ENCODE measurements around the gene KDM6A.
"Not testable (repeated sequence)": the region's sequence is repeated elsewhere in the genome, so short reads cannot be mapped to it uniquely, and the experiment has no call there.

KDM6A gene

DNA sequence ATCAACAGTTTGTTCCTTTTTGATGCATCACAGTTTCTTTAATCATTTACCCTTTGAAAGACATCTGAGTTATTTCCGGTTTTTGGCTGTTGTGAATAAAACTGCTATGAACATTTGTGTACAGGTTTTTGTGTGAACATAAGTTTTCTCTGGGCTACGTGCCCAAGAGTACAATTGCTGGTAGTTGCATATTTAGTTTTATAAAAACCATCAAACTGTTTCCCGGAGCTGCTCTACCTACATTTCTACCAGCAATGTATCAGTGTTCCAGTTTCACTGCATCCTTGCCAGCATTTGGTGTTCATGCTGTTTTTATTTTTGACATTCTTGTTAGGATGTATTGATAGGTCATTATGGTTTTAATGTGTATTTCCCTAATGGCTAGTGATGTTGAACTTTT lies 17.3 kb downstream of the KDM6A start:
- no peak for DNase-seq

DNA sequence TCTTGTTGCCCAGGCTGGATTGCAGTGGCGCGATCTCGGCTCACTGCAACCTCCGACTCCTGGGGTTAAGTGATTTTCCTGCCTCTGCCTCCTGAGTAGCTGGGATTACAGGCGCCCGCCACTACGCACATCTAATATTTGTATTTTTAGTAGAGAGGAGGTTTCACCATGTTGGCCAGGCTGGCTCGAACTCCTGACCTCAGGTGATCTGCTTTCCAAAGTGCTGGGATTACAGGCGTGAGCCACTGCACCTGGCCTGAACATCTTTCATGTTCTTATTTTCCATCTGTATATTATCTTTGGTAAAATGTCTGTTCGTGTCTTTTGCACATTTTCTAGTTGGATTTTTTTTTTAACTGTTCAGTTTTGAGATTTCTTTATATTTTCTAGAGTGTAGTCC lies 17.7 kb downstream of the KDM6A start:
- DNase-seq, result not testable (repeated sequence)

DNA sequence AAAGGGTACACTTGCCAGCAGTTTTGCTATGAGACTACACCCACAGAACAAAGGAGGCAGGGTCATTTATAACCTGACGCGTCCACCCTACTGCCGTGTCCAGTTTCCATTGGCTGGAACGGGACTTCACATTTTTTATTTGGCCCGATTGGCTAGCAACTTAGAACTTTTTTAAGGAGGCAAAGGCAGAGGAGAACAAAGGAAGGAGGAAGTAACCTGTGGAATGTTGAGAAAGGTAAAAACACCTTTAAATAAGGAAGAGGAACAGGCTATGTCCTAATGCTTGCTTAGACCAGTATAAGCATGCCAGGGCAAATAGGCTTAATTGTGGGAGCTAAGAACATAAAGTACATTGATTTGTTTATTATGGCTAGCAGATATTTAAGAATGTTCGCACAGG lies 18.7 kb downstream of the KDM6A start:
- no peak for DNase-seq

DNA sequence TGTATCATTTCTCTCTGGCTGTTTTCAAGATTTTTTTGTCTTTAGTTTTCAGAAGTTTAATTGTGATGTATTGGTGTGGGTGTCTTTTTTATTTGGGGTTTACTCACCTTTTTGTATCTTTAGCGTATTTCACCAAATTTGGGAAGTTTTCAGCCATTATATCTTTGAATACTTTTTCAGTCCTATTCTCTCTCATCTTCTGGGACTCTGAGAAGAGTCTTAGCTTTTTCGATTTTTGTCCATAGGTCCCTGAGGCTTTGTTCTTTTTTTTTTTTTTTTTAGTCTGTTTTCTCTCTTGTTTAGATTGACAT lies 23.8 kb downstream of the KDM6A start:
- DNase-seq, result no peak

DNA sequence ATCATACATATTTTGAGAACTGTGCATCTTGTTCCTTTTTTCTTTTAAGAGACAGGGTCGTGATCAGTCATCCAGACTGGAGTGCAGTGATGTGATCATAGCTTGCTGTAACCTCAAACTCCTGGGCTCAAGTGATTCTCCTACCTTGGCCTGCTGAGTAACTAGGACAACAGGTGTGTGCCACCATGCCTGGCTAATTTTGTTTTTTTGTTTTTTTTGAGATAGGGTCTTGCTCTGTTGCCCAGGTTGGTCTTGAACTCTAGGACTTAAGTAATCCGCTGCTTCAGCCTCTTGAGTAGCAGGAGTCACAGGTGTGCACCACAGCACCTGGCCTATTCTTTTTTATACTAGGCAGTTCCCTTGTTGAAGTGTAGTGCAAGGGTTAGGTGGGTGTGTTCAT lies 24.6 kb downstream of the KDM6A start:
- DNase-seq, result no peak

DNA sequence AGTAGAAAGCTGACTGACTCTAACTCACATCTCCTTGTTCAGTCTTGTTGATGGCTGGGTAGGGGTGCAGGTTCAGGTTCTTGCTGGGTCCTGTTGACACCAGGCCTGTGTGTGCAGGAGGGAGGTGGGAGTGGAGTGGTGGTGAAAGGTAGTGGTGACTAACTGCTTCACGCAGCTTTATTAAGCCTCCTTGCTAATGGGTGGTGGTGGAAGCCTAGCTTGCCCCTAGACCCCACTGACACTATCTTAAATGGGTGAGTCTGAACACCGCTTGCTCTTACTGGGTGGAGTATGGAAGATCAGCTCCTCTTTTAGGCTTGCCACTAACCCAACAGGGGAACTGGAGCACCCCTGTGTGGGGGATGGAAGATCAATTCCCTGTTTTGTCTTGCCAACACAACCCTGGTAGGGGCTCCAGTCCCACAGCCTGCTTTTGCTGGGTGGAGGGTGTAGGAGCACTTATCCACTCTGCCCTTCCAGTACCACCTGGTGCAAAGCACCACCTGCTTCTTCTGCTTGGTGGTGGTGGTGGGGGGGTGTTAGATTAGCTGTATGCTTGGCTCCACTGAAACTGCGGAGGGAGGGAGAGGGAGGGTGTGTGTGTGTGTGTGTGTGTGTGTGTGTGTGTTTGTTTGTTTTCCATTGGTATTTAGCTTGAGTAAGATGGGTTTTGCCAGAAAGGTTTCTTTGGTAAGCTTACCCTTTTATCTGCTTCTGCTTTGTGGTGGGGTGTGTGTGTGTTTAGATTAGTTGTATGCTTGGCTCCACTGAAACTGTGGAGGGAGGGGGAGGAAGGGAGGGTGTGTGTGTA lies 25.6 kb downstream of the KDM6A start:
- no peak for DNase-seq

DNA sequence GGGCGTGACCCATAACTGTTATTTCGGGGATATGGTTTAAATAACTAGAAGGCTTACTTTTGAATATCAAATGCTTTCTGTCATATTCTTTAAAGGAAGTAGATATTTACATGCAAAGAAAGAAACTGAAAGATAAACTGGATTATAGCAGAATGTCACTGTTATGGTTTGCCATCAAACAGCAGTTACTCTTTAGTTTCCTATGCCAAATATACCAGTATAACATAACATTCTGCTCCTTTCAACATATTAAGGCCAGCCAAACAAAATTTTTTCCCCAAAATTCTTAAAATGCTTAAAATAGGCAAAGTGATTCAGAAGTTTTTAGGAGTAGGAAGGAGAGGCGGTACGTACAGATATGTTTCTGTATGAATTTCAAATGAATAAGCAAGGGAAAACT lies 27.0 kb downstream of the KDM6A start:
- DNase-seq, result no peak

DNA sequence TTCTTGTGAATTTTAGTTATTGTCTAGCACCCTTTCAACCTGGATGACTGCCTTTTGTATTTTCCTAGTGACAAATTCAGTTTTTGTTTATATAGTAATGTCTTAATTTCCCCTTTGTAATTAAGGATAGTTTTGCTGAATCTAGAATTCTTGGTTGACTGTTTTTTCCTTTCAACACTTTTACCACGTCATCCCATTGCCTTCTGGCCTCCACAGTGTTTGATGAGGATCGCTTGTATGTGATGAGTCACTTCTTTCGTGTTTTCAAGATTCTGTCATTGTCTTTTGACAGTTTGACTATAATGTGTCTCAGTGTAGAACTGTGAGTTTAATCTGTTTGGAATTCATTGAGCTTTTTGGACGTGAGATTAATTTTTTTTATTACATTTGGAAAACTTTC lies 30.1 kb downstream of the KDM6A start:
- DNase-seq, result peak; percentile 79

DNA sequence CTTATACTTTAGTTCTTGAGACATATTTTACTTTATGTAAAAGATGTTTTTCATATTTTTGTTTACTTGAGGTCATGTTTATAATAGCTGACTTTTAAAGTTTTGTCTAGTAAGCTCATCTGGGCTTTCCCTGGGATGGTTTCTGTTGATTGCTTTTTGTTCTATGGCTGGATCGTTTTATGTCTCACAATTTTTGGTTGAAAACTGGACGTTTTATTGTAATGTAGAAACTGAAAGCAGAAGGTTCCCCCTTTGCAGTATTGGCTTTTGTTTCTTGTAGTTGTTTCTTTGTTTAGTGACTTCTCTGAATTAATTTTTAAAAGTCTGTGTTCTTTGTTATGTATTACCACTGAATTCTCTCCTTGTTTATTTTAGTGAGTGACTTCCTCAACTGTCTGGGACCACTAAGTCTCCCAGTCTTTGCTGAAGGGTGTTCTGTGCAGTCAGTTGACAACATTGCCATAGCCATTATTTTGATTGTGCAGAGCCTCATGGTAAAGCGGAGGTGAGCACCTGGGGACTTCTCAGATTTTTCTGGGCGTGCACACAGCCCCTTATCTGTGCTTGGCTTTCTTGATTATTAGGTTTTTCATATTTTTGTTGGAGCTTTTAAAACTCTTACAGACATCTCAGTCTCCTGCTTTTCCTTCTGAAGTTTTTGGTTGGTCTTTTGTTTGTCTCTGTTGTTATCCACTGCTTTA lies 31.0 kb downstream of the KDM6A start:
- DNase-seq, result no peak

DNA sequence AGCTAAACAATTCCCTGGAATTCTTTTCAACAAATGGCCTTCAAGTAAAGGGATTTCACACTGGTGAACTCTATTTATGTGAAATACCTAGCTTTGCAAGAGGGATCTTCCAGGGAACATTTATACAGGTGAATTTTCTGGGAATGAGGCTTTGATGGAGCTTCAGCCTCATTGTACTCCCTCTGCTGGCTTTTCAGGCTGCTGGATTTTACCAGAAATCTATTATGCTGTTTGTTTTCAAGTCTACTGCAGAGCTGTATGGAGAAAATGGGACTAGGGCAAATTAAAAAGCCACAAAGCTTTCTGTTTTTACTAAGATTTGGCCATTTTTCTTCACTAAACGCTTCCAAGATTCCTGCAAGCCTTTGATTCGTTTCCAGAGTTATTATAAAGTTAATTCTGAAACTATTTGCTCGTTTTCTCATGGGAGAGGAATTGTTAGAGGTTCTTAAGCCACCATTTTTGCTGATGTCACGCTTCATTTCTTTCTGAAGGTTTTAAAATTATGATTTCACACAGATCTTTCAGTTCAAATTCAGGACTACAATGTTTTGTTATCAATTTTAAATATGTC lies 31.6 kb downstream of the KDM6A start:
- DNase-seq, result no peak

DNA sequence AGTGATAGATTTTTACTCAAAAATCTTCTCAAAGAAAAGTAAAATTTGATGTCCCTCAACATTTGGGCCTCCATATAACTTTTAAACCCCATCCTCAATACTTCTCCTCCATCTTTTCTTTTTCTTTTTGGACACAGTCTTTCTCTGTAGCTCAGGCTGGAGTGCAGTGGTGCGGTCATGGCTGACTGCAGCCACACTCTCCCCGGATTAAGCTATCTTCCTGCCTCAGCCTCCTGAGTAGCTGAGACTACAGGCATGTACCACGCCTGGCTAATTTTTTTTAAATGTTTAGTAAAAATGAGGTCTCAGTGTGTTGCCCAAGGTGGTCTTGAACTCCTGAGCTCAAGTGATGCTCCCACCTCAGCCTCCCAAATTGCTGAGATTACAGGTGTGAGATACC lies 33.1 kb downstream of the KDM6A start:
- DNase-seq, result no peak

DNA sequence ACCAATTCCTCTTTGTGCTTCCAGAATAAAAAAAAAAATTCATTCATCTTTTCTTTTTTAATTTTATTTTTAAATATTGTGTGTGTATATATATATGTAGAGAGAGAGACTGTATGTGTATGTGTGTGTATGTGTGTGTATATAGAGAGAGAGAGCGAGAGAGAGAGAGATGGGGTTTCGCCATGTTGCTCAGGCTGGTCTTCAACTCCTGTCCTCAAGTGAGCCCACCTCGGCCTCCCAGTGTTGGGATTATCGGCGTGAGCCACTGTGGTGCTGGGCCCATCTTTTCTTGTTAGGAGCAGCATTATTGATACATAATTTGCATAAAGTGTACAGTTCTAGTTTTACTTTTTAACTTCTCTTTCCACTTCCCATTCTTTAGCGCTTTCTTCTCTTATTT lies 33.6 kb downstream of the KDM6A start:
- DNase-seq, result no peak

DNA sequence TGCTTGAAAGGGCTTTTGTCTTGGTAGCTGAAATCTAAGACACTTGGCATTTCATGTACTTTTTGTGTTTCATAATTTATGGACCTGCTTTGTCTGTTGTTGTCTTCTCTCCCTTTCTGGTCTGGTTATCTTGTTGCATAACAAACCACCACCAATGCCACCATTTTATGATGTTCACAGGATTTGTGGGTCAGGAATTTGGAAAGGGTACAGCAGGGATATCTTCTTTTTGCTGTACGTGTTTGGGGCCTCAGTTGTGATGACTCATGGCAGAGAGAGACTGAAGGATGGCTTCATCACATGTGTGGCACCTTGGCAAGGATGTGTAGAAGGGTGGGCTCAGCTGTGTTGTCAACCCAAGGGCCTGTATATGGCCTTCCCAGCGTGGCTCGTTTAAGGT lies 35.2 kb downstream of the KDM6A start:
- peak; percentile 17 for DNase-seq

DNA sequence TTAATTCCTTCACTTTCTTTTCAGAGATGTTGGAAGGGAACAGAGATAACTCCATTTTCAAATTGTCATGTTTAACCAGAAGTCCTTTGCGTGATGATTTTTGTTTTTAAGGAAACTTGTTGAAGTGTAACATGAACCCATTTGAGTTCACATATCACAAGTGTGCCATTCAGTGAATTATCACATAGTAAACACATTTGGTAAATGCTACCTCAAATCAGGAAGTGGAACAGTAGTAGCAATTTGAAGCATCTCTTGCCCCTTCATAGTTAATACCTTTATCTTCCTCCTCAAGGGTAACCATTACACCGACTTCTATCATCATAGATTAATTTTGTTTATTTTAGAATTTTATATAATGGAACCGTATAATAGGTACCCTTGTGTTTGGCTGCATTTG lies 35.8 kb downstream of the KDM6A start:
- no peak for DNase-seq

DNA sequence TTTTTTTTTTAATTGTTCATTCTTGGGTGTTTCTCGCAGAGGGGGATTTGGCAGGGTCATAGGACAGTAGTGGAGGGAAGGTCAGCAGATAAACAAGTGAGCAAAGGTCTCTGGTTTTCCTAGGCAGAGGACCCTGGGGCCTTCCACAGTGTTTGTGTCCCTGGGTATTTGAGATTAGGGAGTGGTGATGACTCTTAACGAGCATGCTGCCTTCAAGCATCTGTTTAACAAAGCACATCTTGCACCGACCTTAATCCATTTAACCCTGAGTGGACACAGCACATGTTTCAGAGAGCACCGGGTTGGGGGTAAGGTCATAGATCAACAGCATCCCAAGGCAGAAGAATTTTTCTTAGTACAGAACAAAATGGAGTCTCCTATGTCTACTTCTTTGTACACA lies 37.5 kb downstream of the KDM6A start:
- DNase-seq, result not testable (repeated sequence)

DNA sequence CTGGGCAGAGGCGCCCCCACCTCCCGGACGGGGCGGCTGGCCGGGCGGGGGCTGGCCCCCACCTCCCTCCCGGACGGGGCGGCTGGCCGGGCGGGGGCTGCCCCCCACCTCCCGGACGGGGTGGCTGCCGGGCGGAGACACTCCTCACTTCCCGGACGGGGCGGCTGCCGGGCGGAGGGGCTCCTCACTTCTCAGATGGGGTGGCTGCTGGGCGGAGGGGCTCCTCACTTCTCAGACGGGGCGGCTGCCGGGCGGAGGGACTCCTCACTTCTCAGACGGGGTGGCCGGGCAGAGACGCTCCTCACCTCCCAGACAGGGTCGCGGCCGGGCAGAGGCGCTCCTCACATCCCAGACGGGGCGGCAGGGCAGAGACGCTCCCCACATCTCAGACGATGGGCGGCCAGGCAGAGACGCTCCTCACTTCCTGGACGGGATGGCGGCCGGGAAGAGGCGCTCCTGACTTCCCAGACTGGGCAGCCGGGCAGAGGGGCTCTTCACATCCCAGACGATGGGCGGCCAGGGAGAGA lies 38.1 kb downstream of the KDM6A start:
- DNase-seq, result not testable (repeated sequence)

DNA sequence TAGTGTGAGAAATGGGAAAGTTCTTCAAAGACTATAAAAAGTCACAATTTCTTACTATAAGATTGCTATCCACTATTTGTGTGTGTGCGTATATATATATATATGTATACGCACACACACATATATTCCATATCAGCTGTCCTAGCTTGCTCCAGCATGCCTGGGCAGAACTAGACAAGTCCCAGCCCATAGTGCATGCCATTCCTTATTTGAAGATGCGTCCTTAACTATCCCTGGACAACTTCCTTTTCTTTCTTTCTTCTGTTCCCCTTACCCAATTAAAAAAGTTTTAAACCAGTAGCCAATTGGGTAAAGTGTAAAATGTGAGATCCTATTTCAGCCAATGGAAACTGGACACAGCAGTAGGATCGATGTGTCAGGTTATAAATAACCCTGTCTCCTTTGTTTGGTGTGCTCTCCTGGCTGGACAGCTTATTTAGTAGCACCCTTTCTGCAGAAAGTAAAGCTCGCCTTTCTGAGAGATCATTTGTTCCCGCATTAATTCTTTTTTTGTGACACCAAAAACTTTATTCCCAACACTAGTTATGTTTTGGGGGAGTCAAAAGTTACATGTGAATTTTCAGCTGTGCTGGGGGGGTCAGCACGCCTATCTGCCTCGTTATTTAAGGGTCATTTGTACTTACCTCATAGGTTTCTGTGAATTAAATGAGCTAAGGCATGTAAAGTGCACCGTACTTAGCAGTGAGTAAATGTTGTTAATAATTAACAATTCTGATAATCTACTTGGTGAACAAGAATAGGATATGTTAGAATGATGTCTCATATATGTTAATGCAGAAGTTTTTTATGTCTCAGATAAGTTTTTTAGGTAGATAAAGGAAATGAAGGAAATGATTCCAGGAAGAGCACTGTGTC lies 40.9 kb downstream of the KDM6A start:
- DNase-seq, result no peak

DNA sequence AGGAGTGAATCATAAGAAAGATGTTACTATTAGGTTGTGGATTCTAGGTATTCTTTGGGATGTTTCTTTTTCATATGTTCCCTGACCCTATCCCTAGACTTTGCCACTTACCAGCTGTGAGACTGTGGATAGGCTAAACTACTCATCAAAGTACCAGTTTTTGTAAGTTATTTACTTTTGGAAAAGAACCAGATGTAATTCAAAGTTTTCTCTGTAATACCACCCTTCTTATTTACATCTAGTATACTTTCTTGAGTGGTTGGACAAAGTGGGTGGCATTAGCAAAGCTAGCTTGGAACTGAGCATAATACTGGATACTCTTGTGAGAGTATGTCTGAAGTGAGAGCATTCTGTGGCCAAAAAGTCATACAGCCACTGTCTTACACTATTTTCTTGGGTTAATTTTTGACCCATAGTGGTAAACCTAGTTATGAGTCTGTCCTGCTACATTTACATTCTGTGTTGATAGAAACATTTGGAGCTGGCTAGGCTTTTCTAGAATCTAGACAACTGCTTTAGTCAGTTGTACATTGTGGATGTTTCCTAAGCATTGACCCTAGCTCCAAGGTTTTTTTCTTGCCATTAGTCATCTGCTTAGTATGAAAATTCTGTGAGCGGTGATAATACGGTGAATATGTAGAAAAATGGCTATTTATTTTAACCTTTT lies 41.7 kb downstream of the KDM6A start:
- peak; percentile 22 for DNase-seq

DNA sequence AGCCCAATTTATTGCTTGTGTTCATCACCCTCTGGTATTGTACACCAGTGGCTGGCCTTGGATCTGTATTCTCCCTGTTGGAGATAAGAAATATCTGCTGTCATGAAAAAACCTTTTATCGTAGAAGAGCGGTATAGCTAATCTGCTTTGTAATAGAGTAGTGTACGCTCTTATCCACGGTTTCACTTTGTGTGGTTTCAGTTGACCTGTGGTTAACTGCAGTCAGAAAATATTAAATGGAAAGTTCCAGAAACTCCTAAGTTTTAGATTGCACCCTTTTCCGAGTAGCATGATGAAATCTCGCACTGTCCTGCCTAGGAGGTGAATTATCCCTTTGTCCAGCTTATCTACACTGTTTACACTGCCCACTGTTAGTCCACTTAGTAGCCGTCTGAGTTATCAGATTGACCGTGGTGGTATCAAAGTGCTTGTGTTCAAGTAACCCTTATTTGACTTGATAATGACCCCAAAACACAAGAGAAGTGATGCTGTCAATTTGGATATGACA lies 42.4 kb downstream of the KDM6A start:
- DNase-seq, result no peak

DNA sequence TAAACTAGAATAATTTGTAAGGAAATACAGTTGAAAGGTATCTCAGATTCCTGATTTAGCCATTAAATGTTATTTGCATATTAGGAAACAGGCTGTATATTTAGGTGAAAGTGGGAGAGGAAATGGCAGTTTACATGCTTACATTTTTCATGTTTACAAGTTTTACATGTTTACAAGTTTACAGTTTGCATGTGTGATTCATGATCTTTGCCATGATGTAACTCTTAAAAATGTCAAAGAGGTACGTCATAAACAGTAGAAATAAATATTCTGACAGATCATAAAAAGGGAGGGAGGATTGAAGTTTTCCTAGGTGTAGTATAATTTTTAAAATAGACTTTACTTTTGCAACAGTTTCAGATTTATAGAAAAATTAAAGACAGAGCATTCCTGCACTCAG lies 45.7 kb downstream of the KDM6A start:
- DNase-seq, result no peak

DNA sequence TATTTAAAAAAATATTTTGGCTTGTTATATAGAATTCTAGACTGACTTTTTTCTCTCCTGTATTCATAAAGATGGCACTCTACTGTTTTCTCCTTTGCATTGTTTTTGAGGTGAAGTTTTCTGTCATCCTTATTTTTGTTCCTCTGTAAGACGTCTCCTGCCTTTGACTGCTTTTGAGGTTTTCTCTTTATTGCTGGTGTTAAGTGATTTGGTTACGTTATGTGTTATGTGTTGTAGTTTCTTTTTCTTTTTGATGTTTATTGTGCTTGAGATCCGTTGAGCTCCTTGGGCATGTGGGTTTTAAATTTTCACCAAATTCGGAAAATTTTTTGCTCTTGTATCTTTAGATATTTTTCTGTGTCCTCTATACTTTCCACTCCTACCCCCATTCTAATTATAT lies 50.0 kb downstream of the KDM6A start:
- no peak for DNase-seq

DNA sequence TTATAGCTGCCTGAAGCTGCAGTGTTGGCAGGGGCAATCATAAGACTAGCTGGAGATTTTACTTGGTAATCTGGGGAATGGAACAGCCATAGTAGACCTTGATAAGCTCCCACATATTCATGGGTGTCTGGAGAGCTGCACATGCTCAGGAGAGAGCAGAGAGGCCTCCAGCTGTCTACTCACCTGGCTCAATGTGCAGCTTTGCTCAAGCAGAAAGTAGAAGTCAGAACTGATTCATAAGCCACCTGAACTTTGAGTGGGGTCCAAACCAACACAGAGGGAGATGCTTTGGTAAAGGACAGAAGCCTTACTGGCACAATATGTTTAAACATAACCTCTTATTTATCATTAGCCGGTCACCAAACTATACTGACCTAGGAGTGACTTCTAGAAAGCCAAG lies 54.4 kb downstream of the KDM6A start:
- DNase-seq, result no peak

Measured in fibroblast of skin of right quadriceps (primary cell).